Natural killer cell (primary cell): ENCODE measurements around the gene CR2. TPM values are rescaled to one million over a fixed set of nuclear protein-coding genes. Genes with fewer than 3 reads are reported as not detected.

Experiments used
- ATAC-seq, 3 donors: fragments of 150-1000 bp in 2 of 3; fragments of 200-7000 bp in 1 of 3; cut with Tn5 transposase; 1 replicate in 1 of 3; 2 replicates in 2 of 3; pipeline ENCODE4 v1.10.0; 2021; ENCODE audit warnings: mild to moderate bottlenecking in 2 of 3, moderate library complexity in 2 of 3
- DNase-seq, 2 donors: peaks; one replicate each; pipeline versions ENCODE4 v3.0.0 to v3.0.0-alpha.2; 2013 to 2021; ENCODE audit warnings: mixed read lengths in 1 of 2
- H3K27ac ChIP-seq: one replicate; pipeline ENCODE4 v1.5.1; 2013; ENCODE audit warnings: mild to moderate bottlenecking, low read length
- H3K27me3 ChIP-seq: one replicate; pipeline ENCODE4 v1.6.1; 2013; ENCODE audit warnings: low read length; ENCODE audit not compliant: control insufficient read depth, insufficient read depth
- H3K36me3 ChIP-seq: one replicate; pipeline ENCODE4 v1.6.1; 2013; ENCODE audit warnings: low read length; ENCODE audit not compliant: control insufficient read depth, insufficient read depth
- H3K4me1 ChIP-seq: one replicate; pipeline ENCODE4 v1.6.1; 2013; ENCODE audit warnings: low read length; ENCODE audit not compliant: control insufficient read depth, insufficient read depth
- H3K4me3 ChIP-seq: one replicate; pipeline ENCODE4 v1.5.1; 2013; ENCODE audit warnings: low read length
- H3K9me3 ChIP-seq: one replicate; pipeline ENCODE4 v1.6.1; 2013; ENCODE audit warnings: low read length; ENCODE audit not compliant: control insufficient read depth, insufficient read depth
- H3K27ac Mint-ChIP-seq, 2 donors: one replicate each; pipeline ENCODE4 v1.8.0; 2022; ENCODE audit warnings: mild to moderate bottlenecking in 2 of 2, mixed read lengths in 2 of 2, moderate library complexity in 1 of 2
- H3K27me3 Mint-ChIP-seq, 2 donors: one replicate each; pipeline ENCODE4 v1.8.0; 2022; ENCODE audit warnings: low read depth in 2 of 2, mixed read lengths in 2 of 2
- H3K36me3 Mint-ChIP-seq: one replicate; pipeline ENCODE4 v1.8.0; 2022; ENCODE audit warnings: mixed read lengths
- H3K4me1 Mint-ChIP-seq, 2 donors: one replicate each; pipeline ENCODE4 v1.8.0; 2022; ENCODE audit warnings: mixed read lengths in 2 of 2
- H3K4me3 Mint-ChIP-seq: one replicate; pipeline ENCODE4 v1.8.0; 2022; ENCODE audit warnings: mild to moderate bottlenecking, moderate library complexity, mixed read lengths
- H3K9me3 Mint-ChIP-seq, 2 donors: one replicate each; pipeline ENCODE4 v1.8.0; 2022; ENCODE audit warnings: mixed read lengths in 2 of 2
- WGBS: methylation state at CpG from one replicate; pipeline ENCODE4 v1.1.7; 2013; ENCODE audit warnings: missing lambda C conversion rate; ENCODE audit not compliant: insufficient coverage; 5-methylcytosine and 5-hydroxymethylcytosine counted together
- intact Hi-C: fragments of 100-400 bp; cut with micrococcal nuclease; formaldehyde crosslinking; loops from one replicate; pipeline ENCODE4 v1.14.2; 2022
- total RNA-seq, 4 donors: library from RNA; stranded (reverse); fragments of 120-200 nt in 1 of 4; gene quantifications; one replicate each; pipeline versions ENCODE4 v1.2.3 to v1.2.4, GENCODE V29; 2013 to 2022
- TF ChIP-seq, protein P1 (sequence below): fragments of 200-600 bp; IDR thresholded peaks from one replicate; pipeline ENCODE4 v1.8.0; 2022; ENCODE audit warnings: antibody characterized with exemption

Gene CR2
- under 1 TPM; 0.19 to 0.48 (median 0.29) TPM for total RNA-seq
- total RNA-seq (2013) = 20.8 TPM

DNA sequence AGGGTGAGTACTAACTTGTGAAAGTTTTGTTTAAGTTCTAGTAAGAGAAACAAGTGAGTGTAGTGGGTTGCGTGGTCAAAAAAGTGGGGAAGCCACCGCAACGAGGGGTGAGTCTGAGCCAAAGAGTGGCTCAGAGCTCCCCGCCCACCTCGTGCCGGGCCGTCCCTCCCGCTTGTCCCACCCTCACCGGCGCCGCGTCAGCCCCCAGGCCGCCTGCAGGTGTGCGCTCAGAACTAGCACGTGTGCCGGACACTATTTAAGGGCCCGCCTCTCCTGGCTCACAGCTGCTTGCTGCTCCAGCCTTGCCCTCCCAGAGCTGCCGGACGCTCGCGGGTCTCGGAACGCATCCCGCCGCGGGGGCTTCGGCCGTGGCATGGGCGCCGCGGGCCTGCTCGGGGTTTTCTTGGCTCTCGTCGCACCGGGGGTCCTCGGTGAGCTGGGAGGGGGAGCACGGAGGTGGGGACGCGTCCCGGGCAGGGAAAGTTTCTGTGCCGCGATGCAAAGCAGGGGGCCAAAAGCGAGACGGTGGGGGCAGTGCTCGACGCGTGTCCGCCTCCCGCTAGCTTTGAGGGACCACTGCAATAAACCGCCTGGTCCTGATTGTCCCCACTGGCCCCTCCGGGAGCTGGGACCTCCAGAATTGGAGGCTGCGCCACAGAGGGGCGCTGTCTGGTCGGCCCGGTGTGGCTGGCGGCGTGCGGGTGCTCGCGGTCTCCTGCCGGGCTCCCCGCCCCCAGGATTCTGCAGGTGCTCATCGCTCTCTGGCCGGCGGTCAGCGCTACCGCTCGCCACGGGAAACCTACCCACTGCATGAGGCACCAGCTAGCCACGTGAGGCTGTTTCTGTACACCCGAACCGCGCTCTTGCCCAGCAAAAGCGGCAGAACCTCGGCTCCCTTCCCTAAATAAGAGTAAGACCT, at the start of gene CR2:
CR2 (plus strand) TSS at position 283 of the 919 bp plus-strand sequence; CDS start at position 374, 91 bp downstream.
- no peaks in the 10 kb centered on the region for H3K36me3 ChIP-seq
- DNase-seq = peak; percentile 17 to 58
- Mint-ChIP-seq H3K9me3 (no peaks in the 10 kb centered on the region), H3K36me3 (no peaks in the 10 kb centered on the region), H3K4me1 (peaks cover 0 to 4% of the 10 kb centered on the region in 2 donors), H3K27ac (no peak within 1 kb of the TSS), H3K27me3 (peaks cover 29 to 35% of the 10 kb centered on the region in 2 donors), H3K4me3 (peak within 1 kb of the TSS; percentile 65)
- 1% methylated on average over 75 of the region's 75 CpGs for WGBS
- peak within 1 kb of the TSS; percentile 47 for H3K4me3 ChIP-seq
- peaks cover 10% of the 10 kb centered on the region for H3K4me1 ChIP-seq
- intact Hi-C loops = no loop called here
- H3K27me3 ChIP-seq = peaks cover 32% of the 10 kb centered on the region
- no peaks in the 10 kb centered on the region for H3K9me3 ChIP-seq
- TF ChIP-seq, protein P1, sequence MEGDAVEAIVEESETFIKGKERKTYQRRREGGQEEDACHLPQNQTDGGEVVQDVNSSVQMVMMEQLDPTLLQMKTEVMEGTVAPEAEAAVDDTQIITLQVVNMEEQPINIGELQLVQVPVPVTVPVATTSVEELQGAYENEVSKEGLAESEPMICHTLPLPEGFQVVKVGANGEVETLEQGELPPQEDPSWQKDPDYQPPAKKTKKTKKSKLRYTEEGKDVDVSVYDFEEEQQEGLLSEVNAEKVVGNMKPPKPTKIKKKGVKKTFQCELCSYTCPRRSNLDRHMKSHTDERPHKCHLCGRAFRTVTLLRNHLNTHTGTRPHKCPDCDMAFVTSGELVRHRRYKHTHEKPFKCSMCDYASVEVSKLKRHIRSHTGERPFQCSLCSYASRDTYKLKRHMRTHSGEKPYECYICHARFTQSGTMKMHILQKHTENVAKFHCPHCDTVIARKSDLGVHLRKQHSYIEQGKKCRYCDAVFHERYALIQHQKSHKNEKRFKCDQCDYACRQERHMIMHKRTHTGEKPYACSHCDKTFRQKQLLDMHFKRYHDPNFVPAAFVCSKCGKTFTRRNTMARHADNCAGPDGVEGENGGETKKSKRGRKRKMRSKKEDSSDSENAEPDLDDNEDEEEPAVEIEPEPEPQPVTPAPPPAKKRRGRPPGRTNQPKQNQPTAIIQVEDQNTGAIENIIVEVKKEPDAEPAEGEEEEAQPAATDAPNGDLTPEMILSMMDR = no peak
- H3K27ac ChIP-seq = peak within 1 kb of the TSS; percentile 28
- ATAC-seq = peak; percentile 67 to 73 (median 72)

DNA sequence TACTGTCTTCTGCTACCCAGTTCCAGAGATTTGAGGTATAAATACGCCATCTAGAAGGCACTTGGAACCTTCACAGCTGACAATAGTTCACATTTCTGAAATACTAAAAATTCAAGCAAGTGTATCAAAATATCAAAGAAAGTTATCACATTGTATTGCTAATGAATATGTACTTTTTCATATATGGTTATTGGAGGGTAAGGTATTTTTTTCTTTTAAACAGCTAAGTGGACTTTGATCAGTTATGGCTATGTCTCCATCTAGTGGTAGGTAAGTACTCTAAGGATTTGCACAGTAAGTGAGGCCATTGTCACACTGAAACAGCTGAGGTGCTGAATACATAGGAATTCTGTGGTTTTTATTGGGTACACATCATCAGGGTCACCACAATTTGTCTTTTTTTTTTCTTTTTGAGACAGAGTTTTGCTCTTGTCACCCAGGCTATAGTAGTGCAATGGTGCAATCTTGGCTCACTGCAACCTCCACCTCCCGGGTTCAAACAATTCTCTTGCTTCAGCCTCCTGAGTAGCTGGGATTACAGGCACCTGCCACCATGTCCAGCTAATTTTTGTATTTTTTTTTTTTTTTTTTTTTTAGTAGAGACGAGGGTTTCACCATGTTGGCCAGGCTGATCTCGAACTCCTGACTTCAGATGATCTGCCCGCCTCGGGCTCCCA, 49.1 kb upstream of the CR2 start:
- Mint-ChIP-seq H3K36me3 (no peaks in the 10 kb centered on the region), H3K9me3 (no peaks in the 10 kb centered on the region), H3K27ac (no peak overlapping the region), H3K27me3 (peaks cover 10 to 14% of the 10 kb centered on the region in 2 donors), H3K4me3 (no peak overlapping the region), H3K4me1 (no peaks in the 10 kb centered on the region)
- ATAC-seq (peak; percentile 81 to 89 (median 88)), DNase-seq (peak in 1 of 2 donors; percentile 78)
- H3K36me3 ChIP-seq = no peaks in the 10 kb centered on the region
- intact Hi-C loops = loop anchor here (1.0 to 5.0 kb wide), 3 partner anchors 83 to 320 kb away; partner anchors contain the start of gene CD55
- H3K4me3 ChIP-seq = no peak overlapping the region
- H3K4me1 ChIP-seq = no peaks in the 10 kb centered on the region
- H3K27ac ChIP-seq = no peak overlapping the region
- WGBS = 92% methylated on average over 6 of the region's 6 CpGs
- H3K9me3 ChIP-seq = no peaks in the 10 kb centered on the region
- TF ChIP-seq, protein P1 = peak; percentile 93
- H3K27me3 ChIP-seq = no peaks in the 10 kb centered on the region

DNA sequence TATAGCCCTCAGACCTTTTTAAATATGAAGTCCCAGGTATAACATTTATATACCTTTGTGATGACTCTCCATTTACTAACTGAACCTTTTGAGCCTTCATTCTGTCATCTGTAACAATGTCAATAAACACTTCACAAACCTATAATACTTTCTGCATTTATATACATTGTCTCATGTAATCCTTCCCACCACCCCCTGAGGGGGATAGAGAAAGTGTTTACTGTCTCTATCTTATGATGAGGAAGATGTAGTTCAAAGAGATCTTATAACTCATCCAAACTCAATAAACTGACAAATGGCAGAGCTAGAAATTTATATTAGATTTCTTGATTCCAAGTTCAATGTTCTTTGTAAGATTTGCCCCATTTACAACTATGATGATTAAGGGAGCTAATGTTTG, 48.3 kb upstream of the CR2 start:
- Histone ChIP-seq H3K27ac (no peak overlapping the region), H3K4me1 (no peaks in the 10 kb centered on the region), H3K27me3 (no peaks in the 10 kb centered on the region), H3K9me3 (no peaks in the 10 kb centered on the region), H3K36me3 (no peaks in the 10 kb centered on the region), H3K4me3 (no peak overlapping the region)
- Mint-ChIP-seq H3K4me3 (no peak overlapping the region), H3K36me3 (no peaks in the 10 kb centered on the region), H3K27ac (no peak overlapping the region), H3K9me3 (no peaks in the 10 kb centered on the region), H3K27me3 (peaks cover 12 to 14% of the 10 kb centered on the region in 2 donors), H3K4me1 (no peaks in the 10 kb centered on the region)
- TF ChIP-seq, protein P1 = no peak
- intact Hi-C loops = loop anchor here (1.0 to 5.0 kb wide), 3 partner anchors 84 to 321 kb away; partner anchors contain the start of gene CD55
- ATAC-seq (no peak), DNase-seq (no peak)
